PC-9 (cell line): ENCODE results near the gene PDE4C.

Source experiments
- CTCF ChIP-seq: fragments of 200-600 bp; sonication (generic); conservative IDR thresholded peaks from 2 replicates; pipeline ENCODE4 v1.6.1; 2017; ENCODE audit warnings: mixed run types, antibody characterized with exemption, mild to moderate bottlenecking, moderate library complexity
- EZH2 ChIP-seq: fragments of 200-600 bp; sonication (generic); IDR thresholded peaks from 2 replicates; pipeline ENCODE4 v1.8.0; 2017; ENCODE audit warnings: antibody characterized with exemption, low read depth

- TF ChIP-seq CTCF (no peak), EZH2 (no peak)
Measured at GRCh38 chr19:18192673-18193387, 33.4 kb downstream of the PDE4C start, which contains the start of gene MPV17L2.
